GM12873 (cell line): Measurements from ENCODE around the gene CHADL.

Experiments used
- TF ChIP-seq, protein P1 (sequence below): IDR thresholded peaks from 2 replicates; pipeline ENCODE4 v1.5.1; 2012; ENCODE audit warnings: low read depth, mild to moderate bottlenecking, moderate library complexity, low read length, control low read depth; ENCODE audit not compliant: insufficient read depth; ENCODE audit errors: missing control alignments

The CHADL gene

DNA sequence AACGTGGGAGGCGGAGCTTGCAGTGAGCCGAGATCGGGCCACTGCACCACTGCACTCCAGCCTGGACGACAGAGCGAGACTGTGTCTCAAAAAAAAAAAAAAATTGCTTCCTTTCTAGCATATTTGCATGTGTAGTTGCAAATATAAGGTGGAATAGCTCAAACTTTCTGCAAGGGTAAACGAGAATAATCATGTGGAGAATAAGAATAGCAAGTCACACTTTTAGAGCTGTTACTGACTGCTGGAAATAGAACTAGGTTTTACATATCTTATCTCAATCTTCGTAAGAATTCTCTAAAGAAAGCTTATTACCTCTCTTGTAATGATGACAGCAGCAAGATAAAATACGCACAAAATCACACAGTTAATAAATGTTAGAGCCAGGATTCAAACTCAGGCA is 34.0 kb downstream of the CHADL start:
- TF ChIP-seq, protein P1, sequence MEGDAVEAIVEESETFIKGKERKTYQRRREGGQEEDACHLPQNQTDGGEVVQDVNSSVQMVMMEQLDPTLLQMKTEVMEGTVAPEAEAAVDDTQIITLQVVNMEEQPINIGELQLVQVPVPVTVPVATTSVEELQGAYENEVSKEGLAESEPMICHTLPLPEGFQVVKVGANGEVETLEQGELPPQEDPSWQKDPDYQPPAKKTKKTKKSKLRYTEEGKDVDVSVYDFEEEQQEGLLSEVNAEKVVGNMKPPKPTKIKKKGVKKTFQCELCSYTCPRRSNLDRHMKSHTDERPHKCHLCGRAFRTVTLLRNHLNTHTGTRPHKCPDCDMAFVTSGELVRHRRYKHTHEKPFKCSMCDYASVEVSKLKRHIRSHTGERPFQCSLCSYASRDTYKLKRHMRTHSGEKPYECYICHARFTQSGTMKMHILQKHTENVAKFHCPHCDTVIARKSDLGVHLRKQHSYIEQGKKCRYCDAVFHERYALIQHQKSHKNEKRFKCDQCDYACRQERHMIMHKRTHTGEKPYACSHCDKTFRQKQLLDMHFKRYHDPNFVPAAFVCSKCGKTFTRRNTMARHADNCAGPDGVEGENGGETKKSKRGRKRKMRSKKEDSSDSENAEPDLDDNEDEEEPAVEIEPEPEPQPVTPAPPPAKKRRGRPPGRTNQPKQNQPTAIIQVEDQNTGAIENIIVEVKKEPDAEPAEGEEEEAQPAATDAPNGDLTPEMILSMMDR: no peak

DNA sequence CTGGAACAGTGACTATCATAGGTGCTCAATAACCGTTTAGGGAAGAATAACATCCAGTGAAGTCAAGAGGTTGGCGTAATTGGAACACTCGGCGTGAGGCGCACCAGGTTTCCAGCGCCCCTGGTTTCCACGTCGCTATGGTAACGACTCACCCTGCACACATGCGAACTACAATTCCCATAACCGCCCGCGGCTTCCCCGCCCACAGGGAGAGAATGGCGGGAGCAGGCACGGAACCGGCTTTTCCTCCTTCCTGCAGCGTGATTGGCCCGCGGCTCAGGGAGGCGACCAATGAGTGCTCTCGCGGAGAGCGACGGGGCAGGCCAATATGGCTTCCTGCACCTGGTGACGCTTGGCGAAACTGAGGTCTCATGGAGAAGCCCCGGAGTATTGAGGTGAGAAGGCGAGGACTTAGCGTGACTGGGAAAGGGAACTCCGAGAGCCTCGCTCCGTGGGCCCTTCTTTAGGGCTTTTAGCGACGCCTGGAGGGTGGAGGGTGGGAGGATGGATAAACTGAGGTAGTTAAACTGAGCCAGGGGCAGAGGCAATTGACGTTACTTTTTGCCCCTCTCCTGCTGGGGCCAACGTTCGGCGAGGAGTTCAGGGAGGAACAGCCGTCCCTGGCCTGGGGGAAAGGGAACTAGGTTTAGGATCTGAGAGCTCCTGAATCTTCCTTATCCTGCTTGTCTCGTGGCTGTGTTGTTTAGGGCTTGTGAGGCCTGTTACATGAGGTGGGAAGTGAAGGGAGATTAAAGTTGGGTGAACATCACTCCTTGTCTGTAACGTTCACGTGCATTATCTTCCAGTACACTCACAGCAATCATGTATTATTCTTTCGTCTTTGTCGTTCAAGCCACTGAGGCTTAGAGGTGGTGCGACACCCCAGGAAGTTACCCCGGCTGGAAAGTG is 35.5 kb downstream of the CHADL start, which contains the start of gene L3MBTL2:
L3MBTL2 (plus strand) TSS at position 321 of the 909 bp plus-strand sequence; CDS start at position 372, 51 bp downstream.
- TF ChIP-seq, protein P1: no peak

DNA sequence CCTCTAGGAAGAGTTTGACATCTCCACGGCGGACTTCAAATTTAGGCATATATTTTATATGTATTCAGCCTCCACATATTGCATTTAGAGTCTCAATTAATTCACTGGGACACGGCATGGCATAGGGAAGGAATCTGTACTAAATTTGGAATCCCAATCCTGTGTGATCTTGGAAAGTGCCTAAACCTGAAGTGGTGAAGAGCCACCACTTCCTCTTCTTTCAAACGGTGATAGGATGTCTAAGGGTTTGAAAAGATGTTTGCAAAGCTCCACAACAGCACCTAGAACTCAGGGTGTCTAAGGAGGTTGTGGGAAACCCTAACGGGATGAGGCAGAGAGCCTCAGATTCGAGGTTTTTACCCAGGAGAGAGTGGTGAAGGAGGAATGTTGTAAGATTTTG is 36.7 kb downstream of the CHADL start:
- TF ChIP-seq, protein P1: no peak

DNA sequence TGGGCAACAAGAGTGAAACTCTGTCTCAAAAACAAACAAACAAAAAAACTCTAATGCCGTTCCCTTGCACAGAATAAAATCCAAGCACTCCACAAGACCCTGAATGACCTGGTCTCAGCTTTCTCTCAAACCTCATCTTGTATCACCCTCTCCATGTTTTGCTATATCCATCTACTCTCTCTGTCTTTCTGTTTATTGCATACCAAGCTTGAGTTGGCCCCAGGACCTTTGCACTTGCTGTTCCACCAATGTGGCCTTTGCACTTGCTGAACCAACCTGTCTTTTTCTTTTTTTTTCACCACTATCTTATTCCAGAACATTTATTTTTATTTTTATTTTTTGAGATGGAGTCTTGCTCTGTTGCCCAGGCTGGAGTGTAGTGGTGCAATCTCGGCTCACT is 37.6 kb downstream of the CHADL start:
- TF ChIP-seq, protein P1: no peak

DNA sequence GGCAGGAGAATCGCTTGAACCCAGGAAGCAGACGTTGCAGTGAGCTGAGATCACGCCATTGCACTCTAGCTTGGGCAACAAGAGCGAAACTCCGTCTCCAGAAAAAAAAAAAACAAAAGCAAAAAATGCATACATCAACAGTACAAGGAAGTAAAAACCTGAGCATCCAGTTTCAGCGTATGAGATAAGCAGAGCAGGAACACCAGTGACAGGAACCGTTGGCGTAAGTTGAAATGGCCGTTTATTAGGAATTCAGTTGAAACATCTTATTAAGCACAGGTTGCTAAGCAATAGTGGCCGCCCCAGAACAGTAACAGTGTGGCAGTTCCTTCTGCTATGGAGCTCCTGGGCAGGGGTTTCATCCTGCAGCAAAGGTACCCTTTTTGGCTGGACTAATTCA is 39.6 kb downstream of the CHADL start:
- TF ChIP-seq, protein P1: no peak

DNA sequence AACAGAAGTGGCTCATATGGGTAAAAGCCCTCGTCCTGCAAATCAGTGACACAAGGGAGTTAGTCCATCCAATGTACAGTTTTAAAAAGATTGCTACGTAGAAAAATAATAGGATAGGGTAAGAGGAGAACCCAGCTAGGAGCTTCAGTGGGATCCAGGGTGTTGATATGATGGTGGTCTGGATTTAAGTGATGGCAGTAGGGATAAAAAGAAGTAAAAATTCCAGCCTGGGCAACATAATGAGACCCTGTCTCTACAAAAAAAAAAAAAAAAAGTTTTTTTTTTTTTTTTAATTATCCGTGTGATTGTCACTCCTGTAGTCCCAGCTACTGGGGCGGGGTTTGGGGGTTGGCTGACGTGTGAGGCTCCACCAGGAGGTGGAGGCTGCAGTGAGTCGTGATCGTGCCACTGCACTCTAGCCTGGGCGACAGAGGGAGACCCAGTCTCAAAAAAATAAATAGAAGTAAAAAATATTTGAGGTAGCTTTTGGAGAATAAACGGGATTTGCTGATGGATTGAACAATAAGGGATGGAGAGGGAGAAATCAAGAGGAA is 42.6 kb downstream of the CHADL start:
- TF ChIP-seq, protein P1: no peak
